C4-2B (cell line): ENCODE measurements around the gene DDC.
"Not testable (repeated sequence)": the region's sequence is repeated elsewhere in the genome, so short reads cannot be mapped to it uniquely, and the experiment has no call there.

ENCODE experiments used
- H3K27ac ChIP-seq: fragments of 450-650 bp; 2 replicates; pipeline ENCODE4 v1.5.1; 2017
- CTCF ChIP-seq: fragments of 450-650 bp; conservative IDR thresholded peaks from 2 replicates; pipeline ENCODE4 v1.5.1; 2017; ENCODE audit warnings: mild to moderate bottlenecking
- ZFX ChIP-seq: fragments of 450-650 bp; IDR thresholded peaks from 2 replicates; pipeline ENCODE4 v1.6.1; 2017

Gene DDC

GRCh38 chr7:50552921-50553320 is 12.3 kb downstream of the DDC start:
- TF ChIP-seq ZFX (no peak), CTCF (no peak)
- no peak overlapping the region for H3K27ac ChIP-seq

GRCh38 chr7:50552139-50552538 is 13.1 kb downstream of the DDC start:
- no peak for TF ChIP-seq ZFX
- no peak for TF ChIP-seq CTCF
- H3K27ac ChIP-seq = no peak overlapping the region

GRCh38 chr7:50545613-50546012 is 19.6 kb downstream of the DDC start:
- not testable (repeated sequence) for H3K27ac ChIP-seq

GRCh38 chr7:50544992-50545391 is 20.2 kb downstream of the DDC start:
- TF ChIP-seq ZFX = no peak
- no peak for TF ChIP-seq CTCF
- no peak overlapping the region for H3K27ac ChIP-seq

- no peak overlapping the region for H3K27ac ChIP-seq
- no peak for TF ChIP-seq ZFX
- TF ChIP-seq CTCF = no peak
These were observed 21.3 kb downstream of the DDC start for GRCh38 chr7:50543776-50544442.

- no peak for TF ChIP-seq ZFX
- no peak for TF ChIP-seq CTCF
- H3K27ac ChIP-seq = no peak overlapping the region
These were observed 23.1 kb downstream of the DDC start for GRCh38 chr7:50542132-50542531.

GRCh38 chr7:50540785-50541579 is 24.2 kb downstream of the DDC start:
- no peak overlapping the region for H3K27ac ChIP-seq
- TF ChIP-seq CTCF = no peak
- no peak for TF ChIP-seq ZFX
